GM21529 (cell line): ENCODE results near the gene DPYD.

Experiments
- ATAC-seq: cut with Tn5 transposase; IDR thresholded peaks from one replicate; pipeline ENCODE4 v1.9.1; 2021; ENCODE audit not compliant: unreplicated experiment

The DPYD gene

DNA sequence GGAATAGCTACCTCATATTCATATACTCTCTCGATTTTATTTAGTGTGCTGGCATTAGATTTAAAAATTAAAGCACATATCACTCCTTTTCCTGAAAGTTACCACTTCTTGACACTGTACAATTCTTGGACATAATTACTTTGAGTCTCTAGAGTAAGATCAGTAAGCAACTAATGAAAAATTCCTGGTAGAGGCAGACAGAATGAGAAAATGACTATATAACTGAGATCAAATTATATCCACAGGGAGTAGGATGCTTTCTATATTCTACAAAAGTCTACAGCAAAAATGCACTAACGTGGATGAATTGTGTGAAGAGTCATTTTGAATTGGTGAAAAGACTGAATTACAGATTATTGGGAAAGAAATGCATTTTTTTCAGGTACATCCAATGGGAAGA is 753.6 kb downstream of the DPYD start:
- ATAC-seq: no peak

DNA sequence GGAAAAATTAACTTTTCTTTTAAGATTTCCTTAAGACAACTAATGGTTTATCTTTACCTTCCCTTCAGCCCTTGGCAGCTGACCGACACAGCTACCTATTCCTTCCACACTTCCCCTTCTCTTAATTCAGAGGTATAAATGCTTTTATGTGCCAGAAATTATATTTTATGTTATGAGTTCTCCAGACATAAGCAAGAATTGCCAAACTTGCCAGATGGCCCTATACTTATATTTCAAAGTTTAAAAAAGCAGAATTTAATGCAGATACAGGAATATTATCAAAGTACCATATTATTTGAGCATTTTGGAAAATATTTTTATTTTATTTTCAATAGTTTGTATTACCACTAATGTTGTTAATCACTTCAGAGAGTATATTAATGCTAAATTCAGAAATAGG is 754.2 kb downstream of the DPYD start:
- ATAC-seq: no peak

DNA sequence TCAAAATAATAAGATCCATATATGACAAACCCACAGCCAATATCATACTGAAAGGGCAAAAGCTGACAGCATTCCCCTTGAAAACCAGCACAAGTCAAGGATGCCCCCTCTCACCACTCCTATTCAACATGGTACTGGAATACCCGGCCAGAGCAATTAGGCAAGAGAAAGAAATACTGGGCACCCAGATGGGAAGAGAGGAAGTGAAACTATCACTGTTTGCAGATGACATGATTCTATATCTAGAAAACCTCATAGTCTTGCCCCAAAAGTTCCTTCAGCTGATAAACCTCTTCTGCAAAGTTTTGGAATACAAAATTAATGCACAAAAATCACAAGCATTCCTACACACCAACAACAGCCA is 756.6 kb downstream of the DPYD start:
- ATAC-seq: no peak

DNA sequence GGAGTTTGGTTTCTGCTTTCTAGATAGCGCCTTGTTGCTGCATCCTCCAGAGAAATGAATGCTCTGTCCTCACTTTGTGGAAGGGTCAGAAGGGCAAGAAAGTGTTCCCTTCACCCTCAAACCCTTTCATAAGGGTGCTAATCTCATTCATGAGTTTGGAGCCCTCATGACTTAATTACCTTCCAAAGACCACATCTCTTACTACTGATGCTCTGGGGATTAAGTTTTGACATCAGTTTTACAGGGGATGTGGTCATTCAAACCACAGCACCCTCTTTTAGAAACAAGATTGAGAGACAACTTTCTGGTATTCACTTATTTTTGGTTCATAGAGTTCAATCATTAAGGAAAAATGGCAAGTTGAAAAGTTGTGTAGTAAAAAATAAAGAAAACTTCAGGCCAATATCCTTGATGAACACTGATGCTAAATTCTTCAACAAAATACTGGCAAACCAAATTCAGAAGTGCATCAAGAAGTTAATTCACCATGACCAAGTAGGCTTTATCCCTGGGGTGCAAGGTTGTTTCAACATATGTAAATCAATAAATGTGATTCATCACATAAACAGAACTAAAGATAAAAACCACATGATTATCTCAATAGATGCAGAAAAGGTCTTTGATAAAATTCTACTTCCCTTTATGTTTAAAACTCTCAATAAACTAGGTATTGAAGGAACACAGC is 757.1 kb downstream of the DPYD start:
- peak; percentile 54 for ATAC-seq

DNA sequence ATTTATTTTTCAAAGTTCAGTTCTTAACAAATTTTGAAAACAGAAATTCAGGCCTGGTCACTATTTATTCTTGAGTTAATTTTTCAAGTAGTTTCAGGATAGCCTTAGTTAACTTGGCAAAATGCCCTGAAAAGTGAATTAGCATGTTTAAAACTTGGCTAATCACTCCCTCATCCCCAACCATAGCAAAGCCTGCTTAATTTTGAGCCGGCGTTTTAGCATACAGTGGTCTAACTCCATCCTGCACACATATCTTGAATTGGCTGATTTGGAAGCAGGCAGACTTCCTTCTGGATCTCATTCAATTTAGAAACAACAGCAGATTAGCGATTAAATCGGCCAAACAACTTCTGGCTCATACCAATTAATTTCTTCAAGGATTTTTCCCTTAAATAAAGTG is 760.0 kb downstream of the DPYD start:
- no peak for ATAC-seq

DNA sequence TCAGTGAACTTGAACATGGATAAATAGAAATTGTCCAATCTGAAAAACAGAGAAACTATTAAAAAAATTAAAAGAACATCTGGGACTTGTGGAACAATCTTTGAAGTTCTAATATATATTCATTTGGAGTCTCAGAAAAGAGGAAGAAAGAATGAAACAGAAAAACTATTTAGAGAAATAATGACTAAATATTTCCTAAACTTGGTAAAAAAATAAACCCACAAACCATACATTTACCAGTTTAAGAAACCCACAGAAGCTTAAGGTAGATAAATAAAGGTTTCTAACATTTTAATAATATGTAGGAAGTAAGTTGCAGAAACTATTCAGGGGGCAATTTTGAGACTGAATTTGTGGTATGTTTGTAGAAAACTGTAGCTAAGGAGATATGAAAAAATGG is 761.5 kb downstream of the DPYD start:
- ATAC-seq: peak; percentile 55

DNA sequence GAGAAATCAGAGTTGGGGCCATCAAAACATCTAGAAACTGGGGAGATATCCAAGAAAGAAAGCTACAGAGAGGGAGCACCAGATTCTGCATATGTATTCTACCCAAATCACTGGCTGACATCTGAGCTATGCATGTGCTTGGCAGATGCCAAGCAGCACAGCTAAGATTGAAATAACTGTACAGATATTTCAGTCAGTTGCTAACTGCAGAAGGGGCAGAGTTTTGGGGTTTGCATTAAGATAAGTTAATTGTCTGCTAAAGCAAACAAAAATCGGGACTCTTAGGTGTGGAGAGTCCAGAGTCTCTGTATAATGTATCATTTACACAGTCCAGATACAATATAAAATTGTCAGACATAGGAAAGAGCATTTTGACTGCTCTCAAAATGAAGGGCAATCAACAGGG is 762.1 kb downstream of the DPYD start:
- no peak for ATAC-seq

DNA sequence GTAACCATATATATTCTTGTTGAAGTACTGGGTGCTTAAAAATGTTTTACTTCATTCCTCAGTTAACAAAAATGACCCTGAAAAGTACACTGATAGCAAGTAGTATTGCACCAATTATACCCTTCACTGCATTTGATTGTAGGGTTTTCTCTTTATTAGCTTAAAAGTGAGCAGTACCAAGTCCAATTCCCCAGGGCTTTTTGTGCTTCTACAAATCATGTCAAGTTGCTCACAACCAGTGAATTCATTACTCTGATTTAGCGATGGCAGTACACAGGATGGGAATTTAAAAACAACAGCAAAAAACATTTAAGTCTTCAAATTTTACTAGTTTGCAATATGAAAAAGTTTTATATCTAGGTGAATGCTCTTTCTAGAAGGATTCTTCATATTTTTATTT is 762.8 kb downstream of the DPYD start:
- no peak for ATAC-seq

DNA sequence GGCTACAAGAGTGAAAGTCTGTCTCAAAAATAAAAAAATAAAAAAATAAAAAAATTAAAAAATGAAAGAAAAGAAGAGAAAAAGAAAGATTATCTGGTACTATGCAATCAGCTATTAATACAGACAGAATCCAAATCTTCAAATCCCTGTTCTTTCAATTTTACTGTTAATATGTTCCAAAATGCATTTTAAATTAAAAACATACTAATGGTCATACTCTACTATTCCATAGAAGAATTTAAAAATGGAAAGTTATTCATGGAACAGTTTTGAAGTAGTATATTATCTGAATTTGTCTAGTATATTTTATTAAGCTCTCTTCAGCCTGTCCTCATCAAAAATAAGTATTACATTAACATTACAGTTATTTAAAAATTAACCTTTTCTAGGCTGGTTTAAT is 769.2 kb downstream of the DPYD start:
- no peak for ATAC-seq

DNA sequence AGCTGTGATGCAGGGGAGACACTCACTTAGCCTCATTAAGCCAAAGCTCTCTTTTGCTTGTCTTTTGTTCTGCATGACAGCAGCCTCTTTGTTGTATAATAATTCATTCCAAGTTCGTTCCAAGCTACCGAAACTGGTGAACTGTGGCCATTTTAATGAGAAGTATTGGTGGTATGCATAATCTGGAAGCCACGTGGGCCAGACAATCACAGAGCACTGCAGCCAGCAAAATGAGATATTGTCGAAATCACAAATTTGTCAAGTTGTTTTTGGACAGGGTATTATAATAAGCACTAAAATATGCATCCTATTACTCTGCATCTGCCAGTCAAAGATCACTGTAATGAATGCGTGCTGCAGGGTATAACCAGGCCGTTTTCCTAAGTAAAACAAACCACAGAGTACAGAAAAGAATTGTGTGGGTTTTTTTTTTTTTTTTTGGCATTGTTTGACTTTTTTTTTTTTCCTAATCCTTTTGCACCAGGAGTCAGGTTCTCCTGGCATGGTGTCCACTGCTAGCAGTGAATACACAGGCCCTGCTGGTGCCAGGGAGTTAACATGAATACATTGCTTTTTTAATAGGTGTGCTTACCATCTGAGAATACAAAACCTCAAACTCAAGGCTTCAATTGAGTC is 775.4 kb downstream of the DPYD start:
- ATAC-seq: no peak

DNA sequence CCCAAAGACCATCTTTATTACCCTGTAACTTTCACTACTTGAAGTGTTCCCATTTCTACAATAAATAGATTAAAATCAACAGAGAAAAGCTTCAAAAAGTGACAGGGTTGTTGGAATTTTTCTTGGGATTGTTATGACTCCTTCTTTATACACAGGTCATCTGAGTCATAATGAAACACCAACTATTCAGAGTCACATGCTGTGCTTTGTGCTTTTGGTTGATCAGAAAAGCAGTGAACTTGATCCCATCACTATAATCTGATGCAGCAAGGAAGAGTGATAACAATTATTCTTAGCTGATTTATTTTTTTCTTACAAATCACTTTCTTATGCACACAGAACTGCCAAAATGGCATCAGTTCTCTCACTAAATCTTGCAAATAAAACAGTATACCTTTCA is 776.3 kb downstream of the DPYD start:
- no peak for ATAC-seq

DNA sequence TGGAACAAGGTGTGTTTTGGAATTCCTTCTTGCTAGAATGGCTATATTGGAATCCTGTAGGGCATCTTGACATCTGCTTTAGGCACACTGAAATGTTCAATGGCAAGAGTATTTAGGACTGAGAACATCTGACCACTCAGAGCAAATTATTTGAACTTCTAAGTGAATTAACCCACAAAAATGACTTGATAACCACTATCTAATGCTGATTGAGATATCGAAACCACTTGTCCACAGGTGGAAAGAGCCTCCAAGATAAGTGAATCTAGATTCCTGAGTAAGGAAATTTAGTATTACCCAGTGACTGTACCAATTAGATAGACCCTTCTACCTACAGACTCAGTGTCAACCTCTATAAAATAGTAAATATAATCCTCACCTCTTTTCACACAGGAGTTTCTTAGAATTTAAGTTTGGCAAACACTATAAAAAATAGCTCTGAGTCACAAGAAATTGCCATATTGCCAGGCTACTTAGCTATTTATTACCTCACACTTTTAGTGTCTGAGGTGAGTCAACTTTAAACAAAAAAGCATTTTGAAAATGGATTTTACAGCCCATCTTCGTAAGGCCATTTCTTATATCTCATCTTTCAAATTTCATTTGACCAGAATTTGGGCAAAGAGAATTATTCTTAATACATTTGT is 777.5 kb downstream of the DPYD start:
- ATAC-seq: no peak

DNA sequence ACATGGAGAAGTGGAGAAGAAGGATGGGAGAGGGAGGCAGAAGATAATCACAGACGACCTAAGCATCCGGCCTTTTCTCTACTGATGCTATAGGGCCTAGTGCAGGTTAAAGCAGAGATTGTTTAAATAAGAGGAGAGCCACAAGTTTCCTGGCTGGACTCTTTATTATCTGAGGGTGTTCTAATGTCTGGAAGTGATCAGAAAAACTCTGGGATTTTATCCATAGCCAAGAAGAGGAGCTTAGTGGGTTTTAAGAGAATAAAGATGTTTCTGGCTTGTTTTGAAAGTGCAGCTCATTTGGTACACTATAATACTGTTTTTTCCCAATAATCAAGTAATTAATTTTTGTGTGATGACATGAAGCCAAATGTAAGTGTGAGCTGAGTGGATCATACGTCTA is 780.2 kb downstream of the DPYD start:
- ATAC-seq: no peak

DNA sequence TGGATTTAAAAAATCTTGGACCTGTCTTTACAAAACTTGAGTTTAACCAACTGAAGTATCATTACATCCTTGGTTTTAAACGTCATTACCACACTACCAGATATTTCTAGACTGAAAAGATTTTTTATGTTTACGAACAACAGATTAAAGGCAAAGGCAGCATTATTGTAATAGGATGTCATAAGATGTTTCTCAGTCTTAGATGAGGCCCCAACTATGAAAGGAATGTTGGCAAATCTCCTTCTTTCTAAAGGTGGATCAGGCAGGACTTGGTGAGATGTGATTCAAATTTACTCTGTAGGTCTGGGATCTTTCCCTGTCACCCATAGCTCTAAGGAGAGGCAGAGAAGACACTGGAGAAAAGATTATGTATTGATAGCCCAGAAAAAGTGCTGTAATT is 781.3 kb downstream of the DPYD start:
- no peak for ATAC-seq

DNA sequence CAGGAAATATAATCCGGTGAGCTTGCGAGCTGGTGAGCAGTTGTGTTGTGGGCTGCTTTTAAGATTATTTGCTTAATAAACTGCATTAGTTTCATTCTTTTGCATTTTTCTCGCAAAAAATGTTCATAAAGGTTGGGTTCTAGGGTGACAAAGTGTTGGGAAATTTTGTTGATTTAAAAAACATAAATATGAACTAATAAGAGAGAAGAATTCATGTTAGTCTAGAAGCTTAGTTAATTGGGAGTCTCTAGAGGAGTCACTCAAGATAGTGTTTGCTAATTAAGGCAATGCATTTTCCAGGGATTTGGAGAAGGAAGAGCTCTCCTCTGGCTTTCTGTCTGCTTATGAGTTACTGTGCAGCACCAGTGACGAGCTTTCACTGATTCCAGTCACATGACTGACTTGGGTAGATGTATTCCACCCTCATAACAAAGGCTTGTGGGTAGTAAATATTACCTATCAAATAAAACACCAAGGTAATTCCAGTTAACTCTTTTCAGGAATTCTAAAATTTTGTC is 782.3 kb downstream of the DPYD start:
- ATAC-seq: peak; percentile 46

DNA sequence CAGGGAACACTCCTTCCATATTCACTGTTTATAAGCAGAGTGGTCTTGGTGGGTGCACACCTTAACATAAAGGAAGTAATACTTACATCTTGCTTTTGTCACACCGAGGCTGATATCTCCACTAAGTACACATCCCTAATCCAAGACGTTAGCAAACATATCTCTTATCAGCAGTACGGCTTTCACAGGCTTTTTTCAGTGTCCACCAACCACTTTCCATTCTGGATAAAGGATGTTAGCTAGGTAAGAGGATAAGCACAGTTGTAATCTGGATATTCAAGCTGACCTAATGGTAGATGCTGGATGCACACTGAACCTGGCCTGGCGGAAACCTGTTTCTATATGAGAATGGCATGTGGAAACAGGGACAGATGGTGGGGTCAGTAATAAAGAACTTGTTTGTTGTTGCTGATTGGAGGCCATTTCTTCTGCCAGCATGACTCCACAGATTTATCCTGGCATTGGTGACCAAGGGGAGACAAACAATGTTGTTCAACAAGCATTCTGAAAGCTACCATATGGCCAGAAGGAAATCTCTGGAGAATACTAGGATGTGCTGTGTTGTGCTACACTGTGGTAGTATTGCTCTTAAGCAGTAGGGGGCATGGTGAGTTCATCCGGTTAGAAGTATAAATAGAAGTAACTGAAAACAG is 782.8 kb downstream of the DPYD start:
- peak; percentile 98 for ATAC-seq

DNA sequence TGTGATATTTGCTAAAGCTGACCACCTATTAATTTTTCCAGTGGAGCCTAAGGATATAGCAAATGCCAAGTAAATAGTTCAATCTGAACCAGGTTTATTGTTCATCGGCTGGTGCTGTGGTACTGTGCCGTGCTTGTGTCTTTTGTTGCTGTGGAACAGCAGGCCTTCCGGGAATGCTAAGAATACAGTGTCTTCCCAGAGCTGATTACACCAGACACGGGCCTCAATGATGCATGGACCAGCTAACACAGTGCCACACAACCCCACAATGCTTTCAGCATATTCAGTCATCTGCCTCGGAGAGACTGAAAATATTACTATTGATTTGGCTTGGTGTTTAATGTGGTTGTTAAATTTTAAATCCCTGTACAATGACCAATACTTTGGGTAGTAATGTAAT is 783.8 kb downstream of the DPYD start:
- ATAC-seq: no peak

DNA sequence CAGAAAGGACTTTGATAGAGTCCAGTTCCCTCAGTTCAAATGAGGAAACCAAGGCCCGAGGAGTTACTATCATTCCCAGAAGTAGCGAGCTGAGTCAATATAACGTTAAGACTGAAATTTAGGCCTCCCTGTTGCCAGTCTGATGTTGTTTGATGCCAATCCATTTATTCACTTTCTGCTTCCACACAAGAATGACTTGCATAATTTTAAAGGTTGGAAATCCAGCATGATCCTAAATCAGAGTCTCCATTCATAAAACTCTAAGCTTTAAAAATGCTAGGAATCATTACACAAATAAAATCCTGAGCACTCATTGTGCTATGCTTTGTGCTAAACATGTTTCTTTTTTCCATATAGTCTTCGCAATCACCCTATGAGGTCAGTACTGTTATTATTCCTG is 784.9 kb downstream of the DPYD start:
- ATAC-seq: no peak

DNA sequence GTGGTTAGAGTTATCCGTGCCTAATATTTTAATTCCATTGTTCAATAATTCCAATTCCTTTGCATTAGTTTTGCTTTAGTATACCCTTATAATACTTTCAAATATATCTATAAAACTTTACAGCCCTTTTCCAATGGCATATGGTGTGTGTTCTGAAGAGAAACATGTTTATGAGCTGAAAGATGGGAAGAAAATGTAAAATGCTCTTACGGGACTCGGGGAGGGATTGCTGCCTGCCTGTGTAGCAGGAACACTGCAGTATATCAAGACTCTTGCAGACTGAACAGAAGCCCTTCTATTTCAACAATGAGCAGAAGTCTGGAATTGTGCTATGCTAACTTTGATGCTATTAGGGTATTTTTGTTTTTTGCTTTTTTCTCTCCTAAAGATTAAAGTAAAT is 792.4 kb downstream of the DPYD start:
- ATAC-seq: no peak

DNA sequence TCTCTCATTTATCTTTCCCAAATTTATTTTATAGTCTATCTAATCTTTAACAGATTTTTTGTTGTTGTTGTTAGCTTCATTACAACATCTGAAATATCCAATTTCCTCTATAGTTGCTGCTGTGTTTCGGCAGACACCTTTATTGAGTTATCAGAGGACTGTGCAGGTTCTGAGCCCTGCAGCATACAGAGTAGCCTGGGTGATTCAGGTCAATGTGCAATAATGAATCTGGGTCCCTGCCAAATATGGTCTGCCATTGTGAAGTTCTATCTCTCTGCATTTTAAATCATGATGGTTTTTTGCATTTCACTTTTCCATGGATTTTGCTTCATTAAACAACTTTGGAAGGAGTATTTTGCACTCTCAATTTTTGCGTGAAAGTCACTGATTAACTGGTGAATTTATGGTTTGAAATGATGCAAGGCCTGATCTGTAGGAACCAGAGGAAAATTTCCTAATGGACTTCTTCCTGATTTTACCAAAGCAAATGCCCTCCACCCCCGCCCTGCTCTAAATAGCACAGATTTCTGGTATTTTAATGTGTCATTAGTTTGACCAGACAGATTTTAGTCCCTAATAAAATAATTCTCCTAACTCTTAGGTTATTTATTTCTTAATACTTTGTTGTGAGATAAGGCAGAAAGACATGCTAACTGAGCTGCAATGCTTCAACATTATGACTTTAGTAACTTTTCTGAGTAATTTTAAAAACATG is 797.0 kb downstream of the DPYD start:
- no peak for ATAC-seq

DNA sequence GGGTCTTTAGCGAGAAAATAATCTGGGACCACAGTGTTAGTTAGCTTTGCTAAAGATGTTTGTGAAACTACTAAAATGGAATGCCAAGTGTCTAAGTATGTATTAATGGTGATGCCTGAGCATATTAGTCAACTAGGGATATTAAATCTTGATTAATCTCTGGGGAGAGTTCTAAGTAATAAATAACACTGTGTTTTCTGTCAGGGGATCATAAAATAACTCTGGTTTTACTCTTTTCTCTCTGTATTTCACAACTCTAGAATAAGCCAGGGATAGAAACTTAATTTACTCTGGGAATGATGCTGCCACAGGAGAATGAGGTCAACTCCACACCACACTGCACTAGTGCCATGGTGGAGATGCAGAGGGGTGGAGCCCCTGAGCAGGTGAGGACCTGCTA is 800.0 kb downstream of the DPYD start:
- ATAC-seq: no peak
